Kidney (tissue), 14 donors: ENCODE measurements around the gene CHD9NB. TPM values are rescaled to one million over a fixed set of nuclear protein-coding genes. Genes with fewer than 3 reads are reported as not detected.

Experiments used
- DNase-seq, 5 donors: peaks; one replicate each; pipeline ENCODE4 v3.0.0-alpha.2; 2013 to 2020
- FAIRE-seq: peaks from 2 replicates; lab custom pipeline; 2012; peaks lifted over from hg19 to GRCh38; lab: Jason Lieb, UNC
- H3K27ac ChIP-seq, 2 donors: one replicate each; pipeline ENCODE4 v1.7.0; 2013; ENCODE audit warnings: low read depth in 2 of 2, low read length in 2 of 2, inconsistent platforms in 1 of 2
- H3K27me3 ChIP-seq: one replicate; pipeline ENCODE4 v1.7.1; 2013; ENCODE audit warnings: low read length, inconsistent platforms; ENCODE audit not compliant: control insufficient read depth, insufficient read depth
- H3K36me3 ChIP-seq, 3 donors: one replicate each; pipeline versions ENCODE4 v1.7.0 to v1.7.1; 2013; ENCODE audit warnings: low read length in 3 of 3, control low read depth in 1 of 3, inconsistent platforms in 1 of 3; ENCODE audit not compliant: insufficient read depth in 3 of 3, control insufficient read depth in 2 of 3
- H3K4me1 ChIP-seq, 3 donors: one replicate each; pipeline versions ENCODE4 v1.7.0 to v1.7.1; 2013; ENCODE audit warnings: low read length in 3 of 3, inconsistent platforms in 1 of 3, low read depth in 1 of 3; ENCODE audit not compliant: control insufficient read depth in 2 of 3, insufficient read depth in 2 of 3
- H3K4me3 ChIP-seq, 3 donors: one replicate each; pipeline versions ENCODE4 v1.7.0 to v1.8.1; 2013; ENCODE audit warnings: low read length in 3 of 3, control low read depth in 1 of 3, inconsistent platforms in 1 of 3
- H3K9ac ChIP-seq, 3 donors: one replicate each; pipeline versions ENCODE4 v1.7.0 to v1.7.1; 2013; ENCODE audit warnings: low read length in 3 of 3, control low read depth in 1 of 3, inconsistent platforms in 1 of 3
- H3K9me3 ChIP-seq, 3 donors: one replicate each; pipeline versions ENCODE4 v1.7.0 to v1.7.1; 2013; ENCODE audit warnings: low read length in 3 of 3, control low read depth in 1 of 3, inconsistent platforms in 1 of 3; ENCODE audit not compliant: control insufficient read depth in 2 of 3, insufficient read depth in 1 of 3
- intact Hi-C: fragments of 100-400 bp; cut with DNase I; formaldehyde crosslinking; loops from one replicate; pipeline ENCODE4 v1.11.1; 2022
- polyA plus RNA-seq: library from polyadenylated mRNA; stranded (reverse); fragments of 350-450 nt; fragmentation: Illumina TruSeq; extraction: RNeasy Lipid Tissue Mini Kit (QIAGEN cat#74804); gene quantifications from one replicate; pipeline ENCODE4 v1.2.3, GENCODE V29; 2014; ENCODE audit warnings: low read depth, low replicate concordance; ENCODE audit not compliant: insufficient read depth
- total RNA-seq: library from RNA; stranded (reverse); fragmentation: NEBNext Ultra II Directional; extraction: Animal tissue kit (Norgen Biotek cat#: 25700); gene quantifications from one replicate; pipeline ENCODE4 v1.2.1, GENCODE V29; 2021
- TF ChIP-seq, protein P1 (sequence below): IDR thresholded peaks from 3 replicates; pipeline ENCODE4 v1.5.1; 2012; ENCODE audit warnings: mild to moderate bottlenecking, moderate library complexity, borderline replicate concordance; ENCODE audit not compliant: insufficient read depth; ENCODE audit errors: extremely low read depth
- donor health status: control.
- donor health status: control.
- donor health status: control.
- donor health status: control.
- donor health status: control.
- donor health status: DM: yes; HTN: yes; CAD: no.
- donor health status: Normal renal cell carcinoma (clear cell type).

Gene CHD9NB
- total and polyA plus RNA-seq, 2 donors from 2014 or later, result 9.8 to 26.2 TPM

DNA sequence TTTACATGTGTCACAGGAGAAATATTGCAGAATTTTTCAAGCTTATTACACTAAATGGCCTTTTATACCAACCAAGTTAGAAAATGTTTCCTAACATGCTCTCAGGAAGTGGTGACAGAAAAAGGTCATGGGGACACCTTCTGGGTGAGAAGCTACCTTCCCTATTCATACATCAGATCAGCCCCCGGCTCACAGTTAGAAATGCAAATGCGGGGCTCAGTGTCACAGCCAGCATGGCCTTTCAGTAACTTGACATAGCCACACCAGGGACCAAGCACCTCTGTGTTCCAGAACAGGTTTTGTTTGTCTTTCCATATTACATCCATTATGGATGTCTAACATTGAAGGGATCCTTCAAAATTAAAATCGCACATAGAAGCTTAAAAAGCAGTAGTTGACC, 59.5 kb downstream of the CHD9NB start:
- FAIRE-seq, result no peak
- intact Hi-C loops, result no loop called here
- Histone ChIP-seq H3K27ac (no peak overlapping the region), H3K4me3 (no peak overlapping the region), H3K27me3 (no peaks in the 10 kb centered on the region), H3K9ac (no peak overlapping the region), H3K9me3 (no peaks in the 10 kb centered on the region), H3K36me3 (no peaks in the 10 kb centered on the region), H3K4me1 (no peaks in the 10 kb centered on the region)
- TF ChIP-seq, protein P1, sequence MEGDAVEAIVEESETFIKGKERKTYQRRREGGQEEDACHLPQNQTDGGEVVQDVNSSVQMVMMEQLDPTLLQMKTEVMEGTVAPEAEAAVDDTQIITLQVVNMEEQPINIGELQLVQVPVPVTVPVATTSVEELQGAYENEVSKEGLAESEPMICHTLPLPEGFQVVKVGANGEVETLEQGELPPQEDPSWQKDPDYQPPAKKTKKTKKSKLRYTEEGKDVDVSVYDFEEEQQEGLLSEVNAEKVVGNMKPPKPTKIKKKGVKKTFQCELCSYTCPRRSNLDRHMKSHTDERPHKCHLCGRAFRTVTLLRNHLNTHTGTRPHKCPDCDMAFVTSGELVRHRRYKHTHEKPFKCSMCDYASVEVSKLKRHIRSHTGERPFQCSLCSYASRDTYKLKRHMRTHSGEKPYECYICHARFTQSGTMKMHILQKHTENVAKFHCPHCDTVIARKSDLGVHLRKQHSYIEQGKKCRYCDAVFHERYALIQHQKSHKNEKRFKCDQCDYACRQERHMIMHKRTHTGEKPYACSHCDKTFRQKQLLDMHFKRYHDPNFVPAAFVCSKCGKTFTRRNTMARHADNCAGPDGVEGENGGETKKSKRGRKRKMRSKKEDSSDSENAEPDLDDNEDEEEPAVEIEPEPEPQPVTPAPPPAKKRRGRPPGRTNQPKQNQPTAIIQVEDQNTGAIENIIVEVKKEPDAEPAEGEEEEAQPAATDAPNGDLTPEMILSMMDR, result no peak
- no peak for DNase-seq

GRCh38 chr16:52991572-52991971, 61.1 kb downstream of the CHD9NB start:
- no peak for DNase-seq
- no peaks in the 10 kb centered on the region for H3K4me1 ChIP-seq
- H3K27me3 ChIP-seq, result no peaks in the 10 kb centered on the region
- no peaks in the 10 kb centered on the region for H3K36me3 ChIP-seq
- H3K9me3 ChIP-seq, result no peaks in the 10 kb centered on the region
- no peak overlapping the region for H3K27ac ChIP-seq
- H3K9ac ChIP-seq, result no peak overlapping the region
- intact Hi-C loops, result no loop called here
- H3K4me3 ChIP-seq, result no peak overlapping the region
- TF ChIP-seq, protein P1, result no peak
- FAIRE-seq, result no peak

Other genes starting within 250 kb of the CHD9NB start
- 83.7 TPM for gene CHD9, start 2.1 kb upstream of the CHD9NB start, total RNA-seq
- 9.4 TPM for gene CHD9, start 2.1 kb upstream of the CHD9NB start, polyA plus RNA-seq